Mononuclear cell (primary cell): ENCODE data around the gene INPP5A. TPM values are rescaled to one million over a fixed set of nuclear protein-coding genes. Genes with fewer than 3 reads are reported as not detected.

Experiments
- H3K27me3 ChIP-seq: 2 replicates; pipeline ENCODE4 v1.6.0; 2011; ENCODE audit warnings: low read length, control low read depth; ENCODE audit not compliant: insufficient read depth
- H3K4me1 ChIP-seq: 2 replicates; pipeline ENCODE4 v1.5.1; 2011; ENCODE audit warnings: mild to moderate bottlenecking, low read length, control low read depth; ENCODE audit not compliant: insufficient read depth
- H3K4me3 ChIP-seq: 2 replicates; pipeline ENCODE4 v1.5.1; 2011; ENCODE audit warnings: mild to moderate bottlenecking, low read length, moderate library complexity
- H3K9me3 ChIP-seq: 2 replicates; pipeline ENCODE4 v1.5.1; 2011; ENCODE audit warnings: low read depth, mild to moderate bottlenecking, control low read depth, low read length
- total RNA-seq: library from RNA; depleted of rRNA; stranded (reverse); fragments of >200 nt; gene quantifications from one replicate; pipeline ENCODE4 v1.2.3, GENCODE V29; 2012

The INPP5A gene
- total RNA-seq, 1 donor, result 18.6 TPM

DNA sequence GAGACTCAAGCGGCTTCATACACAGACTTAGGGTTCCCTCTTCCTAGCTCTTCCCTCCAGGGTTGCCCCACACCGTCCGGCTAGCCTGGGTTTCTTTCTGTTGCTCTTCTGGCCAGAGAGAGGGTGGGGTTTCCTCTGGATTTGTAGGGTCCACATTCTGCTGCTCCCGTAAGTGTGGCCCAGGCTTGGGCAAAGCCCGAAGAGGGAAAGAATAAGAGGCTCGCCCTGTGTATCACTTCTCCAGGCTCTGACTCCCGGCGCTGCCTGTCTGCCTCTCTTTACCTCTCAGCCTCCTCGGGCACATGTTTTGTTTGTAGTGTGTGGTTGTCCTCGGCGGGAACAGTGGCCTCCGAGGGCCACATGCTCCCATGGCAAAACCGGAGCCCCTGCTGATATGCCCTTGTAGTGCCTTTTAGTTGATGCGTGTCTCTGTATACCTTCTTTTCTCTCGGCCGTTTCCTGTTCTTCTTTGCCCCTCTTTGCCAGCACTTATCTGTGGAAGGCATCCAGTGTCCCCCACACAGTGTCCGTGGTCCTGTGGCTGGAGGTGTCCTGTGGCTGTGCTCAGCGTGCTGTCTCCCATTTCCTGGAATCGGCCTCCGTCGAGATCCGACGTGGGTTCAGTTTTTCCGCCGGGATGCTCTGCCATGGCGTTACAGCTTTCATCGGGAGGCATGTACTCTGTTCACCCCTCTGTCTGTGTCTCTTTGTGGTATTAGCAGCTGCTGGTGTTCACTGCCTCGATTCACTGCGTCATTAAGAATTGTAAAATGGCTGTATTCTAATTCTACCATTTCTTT is 102.9 kb downstream of the INPP5A start:
- H3K4me1 ChIP-seq, result peaks cover 9% of the 10 kb centered on the region
- H3K27me3 ChIP-seq, result no peaks in the 10 kb centered on the region
- no peak overlapping the region for H3K4me3 ChIP-seq
- no peaks in the 10 kb centered on the region for H3K9me3 ChIP-seq

- Histone ChIP-seq H3K27me3 (no peaks in the 10 kb centered on the region), H3K4me1 (peaks cover 9% of the 10 kb centered on the region), H3K9me3 (no peaks in the 10 kb centered on the region), H3K4me3 (no peak overlapping the region)
Observed at GRCh38 chr10:132641401-132641800, 103.8 kb downstream of the INPP5A start.

GRCh38 chr10:132641966-132642731 is 104.6 kb downstream of the INPP5A start:
- peaks cover 9% of the 10 kb centered on the region for H3K4me1 ChIP-seq
- H3K9me3 ChIP-seq, result no peaks in the 10 kb centered on the region
- no peaks in the 10 kb centered on the region for H3K27me3 ChIP-seq
- no peak overlapping the region for H3K4me3 ChIP-seq

DNA sequence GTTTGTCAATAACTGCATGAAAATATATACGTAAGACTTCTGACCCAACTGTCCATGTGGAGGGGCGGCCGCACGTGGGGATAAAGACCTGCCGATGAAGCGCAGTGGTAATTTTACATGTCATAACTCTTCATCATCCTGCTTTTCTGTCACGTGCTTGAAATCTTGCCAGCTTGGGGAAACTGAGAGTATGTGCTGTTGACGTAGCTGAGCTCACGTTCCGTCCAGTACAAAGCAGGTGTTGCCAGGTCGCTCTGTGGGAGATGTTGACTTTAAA is 105.1 kb downstream of the INPP5A start:
- no peaks in the 10 kb centered on the region for H3K9me3 ChIP-seq
- H3K4me1 ChIP-seq, result peaks cover 6% of the 10 kb centered on the region
- no peaks in the 10 kb centered on the region for H3K27me3 ChIP-seq
- H3K4me3 ChIP-seq, result no peak overlapping the region

- Histone ChIP-seq H3K27me3 (no peaks in the 10 kb centered on the region), H3K4me1 (no peaks in the 10 kb centered on the region), H3K4me3 (no peak overlapping the region)
Observed at GRCh38 chr10:132643709-132644526, 106.3 kb downstream of the INPP5A start.

GRCh38 chr10:132644527-132645246 is 107.1 kb downstream of the INPP5A start:
- no peaks in the 10 kb centered on the region for H3K9me3 ChIP-seq
- no peak overlapping the region for H3K4me3 ChIP-seq
- no peaks in the 10 kb centered on the region for H3K4me1 ChIP-seq
- no peaks in the 10 kb centered on the region for H3K27me3 ChIP-seq

More at GRCh38 chr10:132643709-132644526, 106.3 kb downstream of the INPP5A start:
- no peaks in the 10 kb centered on the region for H3K9me3 ChIP-seq

GRCh38 chr10:132645247-132645530 is 107.6 kb downstream of the INPP5A start:
- Histone ChIP-seq H3K4me3 (no peak overlapping the region), H3K27me3 (no peaks in the 10 kb centered on the region), H3K4me1 (no peaks in the 10 kb centered on the region), H3K9me3 (no peaks in the 10 kb centered on the region)

DNA sequence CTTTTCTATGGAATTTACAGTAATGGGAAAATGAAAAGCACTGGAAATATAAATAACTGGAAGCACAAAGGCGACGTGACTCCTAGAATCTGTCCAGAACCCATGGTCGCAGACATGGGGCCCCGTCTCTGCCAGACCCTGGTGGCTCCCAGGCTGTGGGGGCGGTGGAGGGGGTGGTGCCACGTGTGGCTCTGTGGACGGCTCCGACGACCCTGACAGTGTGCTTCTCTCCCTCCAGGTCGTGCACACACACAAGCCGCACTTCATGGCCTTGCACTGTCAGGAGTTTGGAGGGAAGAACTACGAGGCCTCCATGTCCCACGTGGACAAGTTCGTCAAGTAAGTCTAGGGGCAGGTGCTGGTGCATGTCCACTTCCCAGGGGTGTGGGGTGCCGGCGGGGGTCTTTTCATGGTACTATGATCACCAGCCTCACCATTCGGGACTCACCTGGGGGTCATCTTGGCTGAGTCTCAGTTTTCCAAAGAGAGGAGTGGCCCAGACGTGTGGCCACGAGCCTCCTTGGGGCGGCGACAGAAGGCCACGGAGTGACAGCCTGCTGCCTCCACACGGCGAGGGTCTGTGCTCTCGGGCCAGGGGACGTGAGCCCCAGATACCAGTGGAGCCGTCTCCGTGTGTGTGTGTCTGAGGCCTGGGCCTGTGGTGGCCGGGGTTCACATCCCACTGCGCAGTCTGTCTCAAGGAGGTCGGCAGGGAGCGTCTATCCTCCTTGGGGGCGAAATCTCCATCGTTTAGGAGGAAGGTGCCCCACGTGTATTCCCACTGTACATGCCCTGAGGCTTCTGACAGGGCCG is 108.2 kb downstream of the INPP5A start:
- H3K4me1 ChIP-seq, result no peaks in the 10 kb centered on the region
- H3K4me3 ChIP-seq, result no peak overlapping the region
- no peaks in the 10 kb centered on the region for H3K9me3 ChIP-seq
- no peaks in the 10 kb centered on the region for H3K27me3 ChIP-seq

GRCh38 chr10:132646443-132647097 is 109.0 kb downstream of the INPP5A start:
- Histone ChIP-seq H3K4me3 (no peak overlapping the region), H3K27me3 (no peaks in the 10 kb centered on the region), H3K9me3 (no peaks in the 10 kb centered on the region), H3K4me1 (no peaks in the 10 kb centered on the region)

- no peak overlapping the region for H3K4me3 ChIP-seq
- H3K4me1 ChIP-seq, result no peaks in the 10 kb centered on the region
- H3K9me3 ChIP-seq, result no peaks in the 10 kb centered on the region
- no peaks in the 10 kb centered on the region for H3K27me3 ChIP-seq
Observed at GRCh38 chr10:132647424-132647823, 109.8 kb downstream of the INPP5A start.

- H3K4me1 ChIP-seq, result no peaks in the 10 kb centered on the region
- H3K27me3 ChIP-seq, result no peaks in the 10 kb centered on the region
- H3K4me3 ChIP-seq, result no peak overlapping the region
- no peaks in the 10 kb centered on the region for H3K9me3 ChIP-seq
Observed at GRCh38 chr10:132648072-132648850, 110.7 kb downstream of the INPP5A start.

GRCh38 chr10:132648851-132649528 is 111.4 kb downstream of the INPP5A start:
- H3K27me3 ChIP-seq, result no peaks in the 10 kb centered on the region
- no peaks in the 10 kb centered on the region for H3K9me3 ChIP-seq
- H3K4me3 ChIP-seq, result no peak overlapping the region
- H3K4me1 ChIP-seq, result no peaks in the 10 kb centered on the region
